ENCODE data around the gene SPEM3.
"Not testable (repeated sequence)": the region's sequence is repeated elsewhere in the genome, so short reads cannot be mapped to it uniquely, and the experiment has no call there.

GRCh38 chr17:7481842-7482741 lies 53.4 kb downstream of the SPEM3 start:
- not testable (repeated sequence) for TF ChIP-seq EZH2 (IDR thresholded peaks at IDR 0.05; ENCODE audit: insufficient read depth, poor library complexity, severe bottlenecking); EZH2phosphoT487 (IDR thresholded peaks at IDR 0.05; ENCODE audit: insufficient read depth, low read depth)
